ENCODE results near the gene GABRR1.

Gene GABRR1

DNA sequence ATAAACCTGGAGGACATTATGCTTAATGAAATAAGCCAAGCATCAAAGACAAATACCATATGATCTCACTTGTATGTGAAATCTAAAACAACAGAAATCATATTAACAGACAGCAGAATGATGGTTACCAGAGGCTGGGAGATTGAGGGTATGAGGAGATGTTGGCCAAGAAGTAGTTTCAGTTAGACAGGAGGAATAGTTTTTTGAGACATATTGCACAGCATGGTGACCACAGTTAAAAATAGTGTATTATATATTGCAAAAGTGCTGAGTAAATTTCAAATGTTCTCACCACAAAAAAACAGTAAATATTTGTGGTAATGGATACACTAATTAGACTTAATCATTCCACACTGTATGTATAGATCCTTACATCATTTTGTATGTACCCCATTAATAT is 1.8 kb downstream of the GABRR1 start:
- DNase-seq (ENCODE audit: low spot score): no peak

DNA sequence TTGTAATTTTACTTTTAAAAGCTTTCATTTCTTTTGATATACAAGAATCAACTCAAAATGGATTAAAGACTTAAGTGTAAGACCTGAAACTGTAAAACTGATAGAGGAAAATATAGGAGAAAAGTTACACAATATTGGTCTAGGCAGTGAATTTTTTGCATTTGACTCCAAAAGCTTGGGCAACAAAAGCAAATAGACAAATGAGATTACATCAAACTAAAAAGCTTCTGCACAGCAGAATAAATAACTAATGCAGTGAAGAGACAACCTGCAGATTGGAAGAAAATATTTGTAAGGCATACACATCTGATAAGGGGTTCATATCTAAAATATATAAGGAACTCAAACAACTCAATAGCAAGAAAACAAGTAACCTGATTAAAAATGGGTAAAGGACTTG is 3.0 kb downstream of the GABRR1 start:
- no peak for DNase-seq (ENCODE audit: low spot score)

DNA sequence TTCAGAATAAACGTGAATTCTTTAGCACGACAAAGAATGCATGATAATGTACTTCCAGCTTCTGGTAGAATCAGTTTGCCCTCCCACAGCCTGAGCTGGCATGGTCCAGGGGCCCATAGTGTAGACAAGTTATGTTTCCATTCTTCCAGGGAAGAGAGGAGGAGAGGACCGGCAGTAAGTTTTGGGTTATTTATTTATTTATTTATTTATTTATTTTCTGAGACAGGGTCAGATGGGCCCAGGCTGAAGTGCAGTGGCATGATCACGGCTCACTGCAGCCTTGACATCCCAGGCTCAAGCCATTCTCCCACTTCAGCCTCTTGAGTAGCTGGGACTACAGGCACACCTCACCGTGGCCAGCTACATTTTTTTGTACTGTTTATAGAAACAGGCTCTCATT is 4.7 kb downstream of the GABRR1 start:
- DNase-seq (ENCODE audit: low spot score): no peak

GRCh38 chr6:89209457-89209856 is 7.7 kb downstream of the GABRR1 start:
- DNase-seq (ENCODE audit: low spot score): no peak

- no peak for DNase-seq (ENCODE audit: low spot score)
Measured at GRCh38 chr6:89208551-89208950, 8.6 kb downstream of the GABRR1 start.

DNA sequence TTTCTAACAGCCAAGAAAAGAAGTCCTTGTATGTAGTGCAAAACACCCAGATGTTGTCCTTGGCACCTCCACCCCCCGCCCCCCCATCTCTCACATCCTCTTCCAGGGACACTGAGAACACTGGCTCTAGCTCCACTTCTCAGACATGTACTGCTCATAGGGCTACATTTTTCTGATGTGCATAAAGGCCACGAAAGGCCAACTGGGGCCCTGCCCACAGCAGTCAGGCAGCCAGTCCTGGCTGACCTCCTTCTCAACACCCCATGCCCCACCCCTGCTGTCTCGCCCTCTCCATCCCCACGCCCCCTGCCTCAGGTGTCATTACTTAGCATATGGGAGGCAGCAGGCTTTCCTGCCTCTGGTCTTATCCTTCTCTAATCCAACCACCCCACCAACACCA is 11.3 kb downstream of the GABRR1 start:
- no peak for DNase-seq (ENCODE audit: low spot score)

DNA sequence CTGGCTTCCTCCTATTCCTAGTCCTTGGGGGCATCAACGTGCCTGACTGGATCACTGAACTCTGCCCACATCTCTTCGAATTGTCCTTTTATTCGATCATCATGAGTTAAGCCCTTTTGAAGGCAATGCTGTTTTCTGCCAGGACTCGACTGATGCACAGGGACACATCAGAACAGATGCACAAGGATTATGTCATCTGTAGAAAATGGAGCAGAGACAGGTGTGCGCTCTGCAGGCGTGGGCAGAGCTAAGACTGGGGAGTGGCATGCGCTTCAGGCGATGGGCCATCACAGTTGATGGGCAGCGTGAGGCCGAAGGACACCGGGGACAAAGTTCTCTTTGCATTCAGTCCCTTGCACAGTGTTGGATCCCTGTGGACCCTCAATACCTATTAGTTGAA is 13.1 kb downstream of the GABRR1 start:
- DNase-seq (ENCODE audit: low spot score): no peak

DNA sequence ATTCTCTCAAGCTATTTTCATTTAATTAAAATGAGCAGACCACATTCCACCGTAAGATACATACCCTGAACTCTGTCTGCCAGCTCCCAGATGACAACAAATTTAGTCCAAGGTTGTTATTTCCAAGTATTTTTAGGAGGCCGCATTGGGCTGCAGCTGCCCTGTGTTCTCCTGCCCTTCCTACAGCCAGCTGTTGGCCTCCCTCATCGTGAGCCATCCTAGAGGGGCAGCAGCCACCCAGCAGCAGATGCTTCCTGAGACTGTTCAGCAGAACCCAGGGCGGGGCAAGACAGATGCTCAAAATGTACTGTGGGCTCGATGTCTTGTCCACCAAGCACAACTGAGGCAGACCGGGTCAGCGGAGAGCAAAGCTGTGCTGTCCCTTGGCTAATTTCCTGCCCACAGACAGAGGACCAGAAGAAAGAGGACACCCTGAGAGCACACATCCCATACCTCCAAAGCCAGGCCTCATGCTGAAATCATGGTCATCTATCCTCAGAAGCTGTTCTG is 16.4 kb downstream of the GABRR1 start:
- DNase-seq (ENCODE audit: low spot score): no peak

GRCh38 chr6:89199579-89199978 is 17.6 kb downstream of the GABRR1 start:
- no peak for DNase-seq (ENCODE audit: low spot score)

DNA sequence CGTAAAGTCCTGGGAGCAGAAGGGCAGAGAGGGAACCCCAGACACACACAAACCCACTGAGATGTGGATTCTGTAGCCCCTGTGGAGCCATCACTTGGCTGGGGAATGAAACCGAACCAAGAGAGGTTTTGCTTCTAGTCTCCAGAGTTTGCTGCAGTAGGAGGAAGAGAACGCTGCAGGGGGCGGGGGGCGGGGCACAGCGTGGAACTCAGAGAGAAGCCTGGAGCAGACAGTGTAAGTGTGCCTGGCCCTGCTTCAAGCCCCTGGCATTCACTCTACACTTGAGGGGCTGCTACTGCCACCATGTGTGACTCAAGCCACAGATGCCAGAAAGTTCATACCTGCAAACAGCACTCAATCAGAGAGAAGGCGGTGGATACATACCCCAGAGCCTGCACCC is 18.9 kb downstream of the GABRR1 start:
- no peak for DNase-seq (ENCODE audit: low spot score)

- no peak for DNase-seq (ENCODE audit: low spot score)
Measured at GRCh38 chr6:89197141-89197540, 20.0 kb downstream of the GABRR1 start.

GRCh38 chr6:89194559-89194958 is 22.6 kb downstream of the GABRR1 start:
- no peak for DNase-seq (ENCODE audit: low spot score)

DNA sequence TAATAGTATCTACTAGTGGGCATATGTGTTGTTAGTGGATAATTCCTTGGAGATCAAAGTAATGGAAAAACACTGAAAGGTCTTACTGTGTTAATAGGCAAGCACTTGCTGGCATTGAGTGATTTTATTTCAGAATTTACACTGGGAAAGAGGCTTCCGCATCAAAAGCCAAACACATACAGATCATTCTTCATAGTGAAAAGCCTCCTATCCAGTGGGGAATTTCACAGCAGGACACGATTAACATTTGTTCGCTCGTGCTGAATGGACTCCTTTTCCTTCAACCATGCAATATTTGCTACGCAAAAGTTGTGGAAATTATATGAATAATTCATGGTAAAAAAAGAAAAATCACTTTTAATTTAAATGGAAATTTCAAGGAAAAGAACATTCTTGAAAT is 26.4 kb downstream of the GABRR1 start:
- no peak for DNase-seq (ENCODE audit: low spot score)

GRCh38 chr6:89187504-89187903 is 29.7 kb downstream of the GABRR1 start:
- no peak for DNase-seq (ENCODE audit: low spot score)

DNA sequence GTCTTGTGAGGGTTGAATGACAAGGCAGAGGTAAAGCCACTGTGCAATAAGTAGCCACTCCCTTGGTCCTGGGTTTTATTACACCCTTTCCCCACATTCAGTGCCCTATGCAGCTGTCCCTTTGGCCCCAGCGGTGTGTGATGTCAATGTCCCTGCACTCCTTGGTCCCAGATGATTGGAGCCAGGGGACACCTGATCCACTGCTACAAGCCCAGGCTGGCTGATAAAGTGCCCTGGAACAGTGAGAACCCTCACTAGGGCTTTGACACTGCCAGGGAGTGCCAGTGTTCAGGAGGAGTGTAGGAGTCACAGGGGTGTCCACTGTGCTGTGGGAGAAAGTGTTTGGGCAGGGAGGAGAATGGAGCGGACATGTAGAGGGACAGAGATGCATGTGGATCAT is 30.4 kb downstream of the GABRR1 start:
- no peak for DNase-seq (ENCODE audit: low spot score)

GRCh38 chr6:89184344-89184743 is 32.8 kb downstream of the GABRR1 start:
- DNase-seq (ENCODE audit: low spot score): no peak

DNA sequence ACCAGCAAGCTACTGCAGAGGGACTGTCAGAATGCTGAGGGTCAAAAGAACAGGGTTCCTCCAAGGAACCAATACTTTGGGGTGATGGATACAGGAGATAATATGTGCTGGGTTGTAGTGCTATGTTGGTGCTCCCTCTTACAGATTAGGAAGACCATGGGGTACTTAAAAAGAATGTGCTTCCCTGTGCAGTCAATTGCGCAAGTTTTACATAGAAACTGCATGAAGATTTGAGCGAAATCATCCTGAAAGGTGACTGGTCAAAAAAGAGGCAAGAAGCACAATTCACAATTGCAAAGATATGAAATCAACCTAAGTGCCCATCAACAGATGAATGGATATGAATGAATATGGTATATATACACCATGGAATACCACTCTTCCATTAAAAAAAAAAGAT is 33.9 kb downstream of the GABRR1 start:
- DNase-seq (ENCODE audit: low spot score): no peak

- no peak for DNase-seq (ENCODE audit: low spot score)
Measured at GRCh38 chr6:89180971-89181370, 36.2 kb downstream of the GABRR1 start.

DNA sequence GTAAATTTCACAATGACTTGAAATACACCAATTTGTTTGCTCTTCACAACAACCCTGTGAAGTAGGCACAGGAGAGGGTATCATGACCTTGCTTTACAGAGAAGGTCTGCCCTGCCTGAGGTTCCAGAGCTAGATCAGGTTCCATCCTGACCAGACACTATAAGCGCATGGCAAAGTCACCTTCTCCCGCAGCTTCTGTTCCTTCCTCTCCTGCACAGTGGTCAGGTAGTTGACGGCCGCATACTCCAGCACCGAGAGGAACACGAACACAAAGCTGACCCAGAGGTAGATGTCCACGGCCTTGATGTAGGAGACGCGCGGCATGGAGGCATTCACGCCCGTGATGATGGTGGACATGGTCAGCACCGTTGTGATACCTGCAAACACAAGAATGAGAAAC is 37.0 kb downstream of the GABRR1 start:
- DNase-seq (ENCODE audit: low spot score): no peak

DNA sequence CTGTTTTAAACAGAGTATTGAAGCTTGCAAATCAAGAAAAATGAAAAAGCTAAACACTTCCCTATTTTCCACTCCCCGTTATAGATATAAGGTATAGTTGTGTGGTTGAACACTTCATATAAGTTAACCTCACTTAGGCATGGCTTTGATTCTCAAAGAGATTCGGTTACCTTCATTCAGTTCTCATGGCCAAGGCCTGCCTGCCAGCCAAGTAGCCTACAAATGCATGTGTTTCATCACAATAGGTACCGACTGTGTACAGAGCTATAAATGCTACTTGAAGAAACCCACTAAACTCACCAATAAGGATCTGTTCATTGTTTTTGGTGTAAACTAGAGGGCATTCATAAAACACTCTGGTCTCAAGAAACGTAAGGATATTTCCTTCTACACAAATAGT is 43.5 kb downstream of the GABRR1 start:
- no peak for DNase-seq (ENCODE audit: low spot score)

GRCh38 chr6:89172131-89172530 is 45.0 kb downstream of the GABRR1 start:
- no peak for DNase-seq (ENCODE audit: low spot score)

- DNase-seq (ENCODE audit: low spot score): no peak
Measured at GRCh38 chr6:89162047-89162371, 55.1 kb downstream of the GABRR1 start.

DNA sequence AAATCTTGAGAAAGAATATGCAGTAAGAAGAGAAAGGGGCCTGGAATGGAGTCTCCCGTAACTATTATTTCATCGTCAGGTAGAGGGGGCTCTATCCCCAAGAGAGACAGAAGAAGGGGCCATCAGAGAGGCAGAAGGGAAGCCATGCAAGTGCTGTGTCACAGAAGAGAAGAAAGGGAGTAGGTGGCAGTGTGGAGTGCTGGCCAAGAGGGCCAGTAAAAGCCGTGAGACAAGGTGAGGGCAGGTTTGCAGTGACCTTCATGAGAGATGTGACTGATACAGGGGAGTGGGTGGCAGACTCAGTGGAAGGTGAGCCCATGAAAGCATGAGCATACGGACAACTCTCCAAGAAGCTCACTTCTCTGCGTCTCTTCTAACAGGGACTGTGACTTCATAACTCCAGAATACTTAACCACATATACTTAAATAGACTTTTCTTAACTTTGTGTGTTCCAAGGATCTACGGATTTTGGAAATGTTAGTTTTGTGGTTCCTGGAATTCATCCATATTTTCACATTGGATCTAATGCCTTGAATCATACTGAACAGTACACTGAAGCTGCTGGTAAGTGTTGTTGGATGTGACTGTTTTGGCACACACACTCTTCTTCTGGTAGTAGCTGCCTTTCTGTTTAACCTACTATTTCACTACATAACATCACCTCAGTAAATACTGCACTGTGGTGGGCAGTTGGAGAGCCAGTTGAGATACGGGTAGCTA is 55.7 kb downstream of the GABRR1 start:
- DNase-seq (ENCODE audit: low spot score): no peak

DNA sequence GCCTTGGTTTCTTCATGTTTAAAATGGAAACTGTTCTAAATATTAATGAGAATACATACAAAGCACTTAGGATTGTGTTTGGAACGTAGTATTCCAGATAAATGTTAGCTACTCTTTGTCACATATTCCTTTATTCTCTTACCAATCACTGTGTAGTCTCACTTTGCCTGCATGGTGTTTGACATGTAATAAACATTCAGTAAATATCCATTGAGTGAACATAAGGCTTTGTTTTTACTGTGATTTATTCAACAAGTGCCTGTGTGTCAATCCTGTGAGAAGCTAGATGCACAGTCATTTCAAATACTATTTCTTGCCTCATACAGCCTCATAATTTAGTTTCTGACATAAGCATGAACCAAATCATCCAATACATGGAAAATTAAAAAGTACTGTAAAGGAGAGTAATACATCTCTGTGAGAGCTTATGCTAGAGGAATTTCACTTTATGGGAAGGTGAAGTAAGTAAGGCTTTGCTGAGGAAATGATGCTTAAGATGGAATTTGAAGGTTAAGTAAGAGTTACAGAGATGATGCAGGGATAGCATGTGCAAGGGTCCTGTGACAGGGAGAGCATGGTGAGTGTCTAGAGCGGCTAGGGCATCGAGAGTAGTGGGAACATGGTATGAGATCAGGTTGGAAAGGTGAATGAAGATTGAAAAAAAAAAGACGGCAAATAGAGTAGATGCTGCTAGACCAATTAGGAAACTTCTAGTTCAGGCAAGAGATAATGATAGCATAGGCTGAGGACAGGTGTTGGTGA is 56.6 kb downstream of the GABRR1 start:
- no peak for DNase-seq (ENCODE audit: low spot score)

Measured in AG08395 (cell line).